Measurements from ENCODE around the gene DLG1.

The DLG1 gene

DNA sequence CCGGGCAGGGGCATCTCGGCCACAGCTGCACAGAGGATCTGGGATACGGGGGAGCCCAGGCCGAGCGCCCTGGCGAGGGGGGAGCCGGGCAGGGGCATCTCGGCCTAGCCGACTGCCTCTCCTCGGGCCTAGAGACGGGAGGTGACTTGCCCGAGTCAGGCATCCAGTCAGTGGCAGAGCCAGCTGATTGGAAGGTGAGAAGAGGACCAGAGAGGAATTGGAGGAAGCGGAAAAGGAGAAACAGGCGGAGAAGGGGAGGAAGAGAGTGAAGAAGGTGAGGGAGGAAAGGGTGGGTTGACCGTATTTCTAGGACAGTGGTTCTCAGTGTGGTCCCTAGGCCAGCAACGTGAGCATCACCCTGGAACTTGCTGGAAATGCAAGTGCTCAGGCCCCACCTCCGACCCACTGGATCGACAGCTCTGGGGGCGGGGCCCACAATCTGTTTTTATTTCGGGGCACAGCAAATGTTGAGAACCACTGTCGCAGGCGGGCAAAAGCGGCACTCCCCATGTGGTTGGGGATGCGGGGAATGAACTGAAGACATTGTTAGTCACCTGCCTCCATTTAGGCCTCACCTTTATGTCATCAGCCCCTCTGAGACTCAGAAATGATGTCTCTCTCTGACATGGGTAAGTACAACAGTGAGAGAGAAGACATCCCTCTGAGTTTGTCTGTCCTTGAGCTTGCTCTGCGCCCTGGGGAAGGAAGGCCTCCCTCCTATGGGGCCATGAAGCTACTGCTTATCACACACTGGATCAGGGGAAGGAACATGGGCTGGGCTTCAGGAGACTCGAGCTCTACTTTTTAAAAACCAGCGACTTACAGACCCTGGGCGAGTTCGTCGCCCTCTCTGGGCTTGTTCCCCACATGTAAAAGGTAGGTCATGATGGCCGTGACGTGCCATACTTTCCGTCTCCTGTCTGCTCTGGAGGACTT, 267.8 kb downstream of the DLG1 start:
- no peak for DNase-seq (ENCODE audit: low read depth)

DNA sequence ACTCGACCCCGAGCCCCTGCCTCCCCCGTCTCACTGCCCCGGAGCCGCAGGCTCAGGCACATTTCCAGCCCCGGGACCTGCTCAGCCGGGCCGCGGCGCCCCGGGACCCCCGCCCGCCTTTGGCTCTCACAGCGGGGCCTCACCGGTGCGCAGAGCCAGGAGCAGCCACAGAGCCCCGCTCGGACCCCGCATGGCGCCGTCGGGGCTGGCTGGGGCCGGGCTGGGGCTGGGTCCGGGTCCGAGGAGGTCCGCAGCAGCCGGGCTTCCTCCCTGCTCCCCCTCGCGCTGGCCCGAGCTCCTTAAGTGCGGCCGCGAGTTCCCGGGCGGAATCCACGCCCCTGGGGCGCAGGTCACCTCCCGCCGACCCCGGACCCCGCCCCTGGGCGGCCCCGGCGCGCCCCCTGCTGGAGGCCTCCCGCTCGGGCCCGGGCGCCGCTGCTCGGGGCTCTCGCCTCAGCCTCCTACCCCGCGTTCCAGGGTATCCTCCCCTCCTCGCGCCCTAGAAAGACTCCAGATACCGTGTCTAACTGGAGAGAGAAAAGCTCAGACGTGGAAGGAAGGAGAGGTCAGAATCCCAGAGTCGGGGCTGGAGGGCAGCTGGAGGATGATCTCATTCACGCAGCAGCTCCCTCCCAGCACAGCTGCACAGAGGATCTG, 268.8 kb downstream of the DLG1 start, which contains the start of gene MELTF:
Gene MELTF (minus strand): TSS at position 307 of the 657 bp plus-strand sequence. CDS start 115 bp downstream, at position 192.
- DNase-seq (ENCODE audit: low read depth) = peak; percentile 12

DNA sequence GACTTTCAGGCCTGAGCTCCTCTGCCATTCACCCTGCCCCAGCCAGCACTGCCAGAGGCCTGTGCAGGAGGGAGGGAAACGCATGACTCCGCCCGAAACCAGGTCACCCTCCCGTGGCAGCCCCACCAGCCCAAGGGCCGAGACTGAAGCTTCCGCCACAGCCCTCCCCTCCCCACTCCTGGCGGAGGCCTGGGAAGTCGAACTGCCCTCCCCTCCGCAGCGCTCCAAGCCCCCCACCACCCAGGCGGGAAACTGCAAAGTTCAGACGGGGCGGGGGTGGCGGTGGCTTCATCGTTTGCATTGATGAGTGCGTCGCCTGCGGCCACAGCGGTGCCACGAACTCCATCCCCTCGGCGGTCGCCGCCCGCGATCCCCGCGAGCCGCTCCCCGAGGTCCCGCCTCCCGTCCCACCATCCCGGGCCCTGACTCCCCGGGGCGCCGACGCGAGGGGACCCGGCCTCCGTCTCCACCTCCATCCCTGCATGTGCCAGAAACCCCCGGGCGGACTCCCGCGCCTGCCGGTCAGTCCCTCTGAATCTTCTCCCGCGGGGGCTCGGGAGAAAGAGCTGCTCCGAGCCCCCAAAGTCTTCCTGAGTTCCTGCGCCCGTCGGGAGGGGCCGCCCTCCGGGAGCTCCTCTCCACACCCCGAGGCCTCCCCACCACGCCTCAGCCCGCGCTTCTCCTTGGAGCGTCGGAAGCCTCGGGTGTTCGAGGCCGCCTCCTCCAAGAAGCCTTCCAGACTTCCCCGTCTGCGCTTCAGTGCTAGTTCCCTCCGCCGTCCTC, 269.5 kb downstream of the DLG1 start:
- no peak for DNase-seq (ENCODE audit: low read depth)

DNA sequence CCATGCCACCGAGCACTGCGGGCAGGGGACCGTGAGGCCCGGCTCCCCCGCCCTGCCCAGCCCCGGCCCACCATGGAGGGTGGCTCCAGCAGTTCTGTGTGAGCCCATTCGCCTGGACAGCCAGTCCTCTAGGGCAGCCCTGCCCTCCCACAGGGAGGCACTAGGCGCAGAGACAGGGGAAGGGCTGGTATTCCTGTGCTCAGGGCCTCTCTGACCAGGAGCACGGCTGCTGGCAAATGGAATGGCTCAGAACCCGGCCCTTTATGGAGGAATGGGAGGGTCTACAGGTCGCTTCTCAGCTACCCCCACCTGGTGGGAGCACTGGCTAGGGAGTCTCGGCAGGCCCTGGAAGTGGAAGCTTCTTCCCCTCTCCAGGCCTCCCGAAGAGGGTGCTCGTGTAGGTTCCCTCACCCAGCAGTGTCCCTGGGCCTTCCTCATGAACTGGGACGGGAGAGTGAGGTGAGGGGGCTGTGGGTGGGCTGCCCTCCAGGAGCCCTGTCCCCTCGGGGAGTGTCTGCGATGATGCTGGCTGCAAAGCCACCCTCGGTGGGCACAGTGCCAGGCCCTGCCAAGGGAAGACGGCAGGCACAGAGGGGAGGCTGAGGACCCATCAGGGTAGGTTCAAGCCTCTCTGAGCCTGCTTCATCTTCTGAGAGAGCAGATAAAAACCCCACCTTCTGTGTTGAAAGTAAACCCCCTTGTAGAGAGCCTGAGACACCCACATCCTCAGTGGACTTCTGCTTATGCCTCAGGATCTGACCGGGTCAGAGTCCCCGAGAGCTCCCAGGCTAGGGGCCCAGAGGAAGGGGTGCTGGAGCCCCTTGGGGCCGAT, 270.3 kb downstream of the DLG1 start:
- DNase-seq (ENCODE audit: low read depth) = no peak

DNA sequence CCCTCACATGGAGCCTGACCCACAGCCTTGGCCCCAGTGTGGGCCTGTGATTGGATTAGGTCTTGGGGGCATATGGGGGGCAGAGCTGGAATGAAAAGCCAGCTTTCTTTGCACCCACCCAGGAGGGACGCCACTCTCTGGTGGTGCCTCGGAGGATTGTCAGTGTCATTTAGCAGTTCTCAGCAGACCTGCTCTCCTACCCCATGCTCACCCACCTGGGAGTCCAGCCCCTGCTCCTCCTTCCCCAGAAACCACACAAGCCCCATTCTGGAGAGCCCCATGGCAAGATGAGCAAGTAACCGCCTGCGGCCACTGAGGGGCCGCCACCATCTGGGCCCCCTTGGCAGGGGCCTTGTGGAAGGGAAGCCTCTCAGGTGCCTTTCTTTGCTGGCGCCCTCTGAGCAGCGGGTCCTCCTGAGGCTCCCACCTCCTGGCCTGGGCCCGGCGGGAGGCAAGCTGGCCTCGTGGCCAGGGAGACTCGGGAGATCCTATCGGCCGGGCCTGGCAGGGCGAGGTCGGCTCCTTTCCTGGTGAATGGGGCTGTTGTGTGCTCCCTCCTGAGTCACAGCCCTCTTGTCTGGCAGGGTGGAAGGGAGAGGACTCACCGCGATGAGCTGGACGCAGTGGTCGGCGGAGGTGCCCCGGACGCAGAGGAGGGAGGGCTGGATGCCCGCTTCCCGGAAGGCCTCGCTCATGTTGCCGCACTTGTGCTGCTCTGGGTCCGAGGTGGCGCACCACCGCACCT, 271.1 kb downstream of the DLG1 start:
- no peak for DNase-seq (ENCODE audit: low read depth)

DNA sequence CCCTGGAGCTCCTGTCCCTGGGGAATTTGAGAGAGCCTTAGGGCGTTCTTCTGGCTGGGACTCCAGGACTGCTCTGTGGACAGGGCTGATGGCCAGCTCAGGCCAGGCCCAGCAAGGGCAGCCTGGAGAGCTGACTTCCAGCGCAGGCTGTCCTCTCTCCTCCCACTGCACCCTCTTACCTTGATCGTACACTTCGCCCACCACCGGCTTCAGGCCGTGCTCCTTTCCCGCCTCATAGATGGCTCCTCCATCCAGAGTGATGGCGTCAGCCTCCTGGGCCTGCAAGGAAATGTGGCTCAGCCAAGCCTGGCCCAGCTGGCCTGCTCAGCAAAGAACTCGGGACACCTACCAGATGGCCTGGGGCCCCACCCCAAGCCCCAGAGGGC, 271.9 kb downstream of the DLG1 start:
- DNase-seq (ENCODE audit: low read depth) = no peak

DNA sequence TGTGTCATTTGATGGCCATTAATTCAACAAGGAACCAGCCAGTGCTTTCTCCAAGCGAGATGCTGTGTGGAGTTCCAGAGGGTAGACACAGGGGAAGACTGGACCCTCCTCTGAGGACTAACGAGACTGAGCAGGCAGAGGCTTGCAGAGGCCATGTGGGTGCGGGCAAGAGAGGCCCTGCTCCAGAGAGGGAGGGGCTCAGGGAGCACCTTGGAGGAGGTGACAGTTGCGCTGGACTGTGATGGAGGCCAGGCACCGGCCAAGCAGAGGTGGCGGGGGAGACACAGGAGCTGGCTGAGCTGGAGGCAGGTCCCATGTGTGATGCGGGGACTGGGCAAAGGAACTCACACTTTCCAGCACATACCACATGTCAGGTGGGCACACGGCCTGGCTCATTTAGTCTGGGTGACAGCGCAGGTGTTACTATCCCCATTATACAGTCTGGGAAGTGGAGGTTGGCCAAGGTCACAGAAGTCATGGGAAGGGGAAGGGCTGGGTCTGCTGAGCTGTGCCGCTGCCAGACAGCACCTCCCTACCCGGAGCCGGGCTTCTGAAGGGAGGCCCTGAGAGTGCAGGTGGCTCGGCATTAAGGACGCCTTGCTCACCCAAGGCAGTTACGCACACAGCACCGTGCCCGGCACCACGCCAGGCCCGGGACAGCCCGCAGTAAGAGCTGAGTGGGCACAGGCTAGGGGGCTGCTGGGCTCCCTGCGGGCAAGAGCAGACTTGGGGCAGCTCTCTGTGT, 272.5 kb downstream of the DLG1 start:
- DNase-seq (ENCODE audit: low read depth) = no peak

DNA sequence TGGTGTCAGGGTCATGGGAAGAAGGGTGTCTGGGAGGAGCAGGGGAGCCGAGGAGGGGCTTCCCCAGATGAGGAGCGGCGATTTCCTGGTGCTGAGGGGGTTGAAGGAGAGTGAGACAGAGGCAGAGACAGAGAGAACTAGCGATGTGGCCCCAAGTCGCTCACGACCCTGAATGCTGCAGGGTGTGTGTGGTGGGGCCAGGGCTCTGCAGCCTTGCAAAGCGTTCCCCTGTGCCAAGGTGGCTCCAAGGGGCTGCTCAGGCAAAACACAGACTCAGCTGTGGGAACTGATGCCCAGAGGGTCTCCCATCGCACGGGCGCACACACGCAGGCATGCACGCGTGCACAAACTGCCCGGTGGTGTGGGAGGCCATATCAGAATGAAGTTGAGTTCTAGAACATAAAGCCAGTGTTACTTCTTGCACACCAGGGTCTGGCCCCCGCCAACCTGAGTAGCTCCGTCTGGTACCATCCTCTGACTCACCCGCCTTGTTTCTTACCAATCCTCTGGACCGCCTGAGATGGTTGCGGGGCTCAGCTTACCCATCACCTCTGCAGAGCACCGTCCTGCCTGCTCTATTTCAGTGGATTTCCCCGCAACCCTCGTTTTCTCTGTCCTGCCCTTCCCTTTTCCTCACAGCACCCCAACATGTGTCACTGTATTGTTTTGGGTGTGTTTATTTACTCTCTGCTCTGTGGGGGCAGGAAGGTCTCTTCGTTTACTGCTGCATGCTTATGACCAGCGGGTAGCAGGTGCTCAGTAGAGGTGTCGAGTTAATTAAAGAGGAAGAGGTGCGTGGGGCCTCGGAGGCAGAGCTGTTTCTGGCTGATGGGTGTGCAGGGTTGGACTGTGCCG, 273.3 kb downstream of the DLG1 start:
- DNase-seq (ENCODE audit: low read depth) = no peak

DNA sequence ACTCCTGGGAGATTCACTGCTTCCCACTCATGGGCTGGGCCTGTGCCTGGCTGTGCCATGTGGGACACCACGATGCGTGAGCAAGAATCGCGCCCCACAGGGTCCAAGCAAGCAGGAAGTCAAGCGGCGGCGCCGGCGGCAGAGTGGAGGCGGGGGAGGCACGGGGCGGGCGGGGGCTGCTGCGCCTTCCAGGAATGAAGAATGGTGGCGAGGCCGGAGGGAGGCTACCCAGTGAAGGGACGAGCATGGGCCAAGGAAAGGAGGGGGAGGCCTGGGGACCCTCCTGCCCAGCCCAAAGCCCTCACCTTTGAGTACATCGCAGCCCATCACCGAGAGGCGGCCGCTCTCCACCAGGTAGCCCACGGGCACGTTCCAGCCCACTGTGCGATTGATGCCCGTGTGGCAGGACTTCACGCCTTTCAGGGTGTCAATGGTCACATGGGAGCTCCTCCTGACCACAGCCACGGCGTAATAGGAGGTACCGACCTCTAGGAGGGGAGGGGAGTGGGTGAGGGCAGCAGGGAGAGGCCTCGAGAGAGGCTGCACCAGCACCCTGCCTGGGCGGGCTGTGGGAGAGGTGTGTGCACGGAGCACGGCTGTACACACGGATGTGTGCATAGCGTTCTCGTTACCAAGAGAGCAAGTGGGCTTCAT, 274.3 kb downstream of the DLG1 start:
- no peak for DNase-seq (ENCODE audit: low read depth)

DNA sequence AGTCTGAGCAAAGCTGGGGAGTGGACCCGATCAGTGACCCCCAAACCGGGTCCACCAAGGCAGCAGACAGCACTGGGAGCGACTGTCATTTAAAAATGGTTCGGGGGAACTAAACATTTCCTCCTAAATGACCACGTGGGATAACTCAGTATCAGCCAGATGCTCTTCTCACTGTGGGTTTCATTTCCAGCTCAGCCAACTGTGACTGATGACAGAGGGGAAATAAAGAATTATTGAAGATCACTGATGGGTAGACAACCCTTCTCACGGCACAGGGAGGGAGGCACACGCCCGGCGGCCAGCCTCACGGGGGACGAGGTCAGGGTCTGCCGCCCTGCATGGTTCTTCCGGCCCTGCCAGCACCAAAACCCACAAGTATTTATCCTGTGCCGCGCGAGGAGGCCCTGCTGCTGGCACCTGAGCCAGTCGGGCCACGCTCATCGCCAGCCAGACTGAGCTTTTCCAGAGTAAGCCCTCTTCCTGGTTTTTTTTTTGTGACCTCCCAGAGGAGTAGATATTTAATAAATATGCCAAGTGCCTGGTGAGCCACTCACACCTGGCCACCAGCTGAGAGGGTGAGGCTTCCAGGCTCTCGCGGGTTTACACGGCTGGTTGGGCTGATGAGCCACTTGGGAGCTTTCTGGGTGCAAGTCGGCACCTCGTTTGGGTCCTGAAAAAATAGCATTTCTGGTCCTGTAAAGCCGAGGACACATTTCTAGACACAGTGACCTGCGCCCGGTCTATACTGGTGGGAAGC, 275.0 kb downstream of the DLG1 start:
- no peak for DNase-seq (ENCODE audit: low read depth)

DNA sequence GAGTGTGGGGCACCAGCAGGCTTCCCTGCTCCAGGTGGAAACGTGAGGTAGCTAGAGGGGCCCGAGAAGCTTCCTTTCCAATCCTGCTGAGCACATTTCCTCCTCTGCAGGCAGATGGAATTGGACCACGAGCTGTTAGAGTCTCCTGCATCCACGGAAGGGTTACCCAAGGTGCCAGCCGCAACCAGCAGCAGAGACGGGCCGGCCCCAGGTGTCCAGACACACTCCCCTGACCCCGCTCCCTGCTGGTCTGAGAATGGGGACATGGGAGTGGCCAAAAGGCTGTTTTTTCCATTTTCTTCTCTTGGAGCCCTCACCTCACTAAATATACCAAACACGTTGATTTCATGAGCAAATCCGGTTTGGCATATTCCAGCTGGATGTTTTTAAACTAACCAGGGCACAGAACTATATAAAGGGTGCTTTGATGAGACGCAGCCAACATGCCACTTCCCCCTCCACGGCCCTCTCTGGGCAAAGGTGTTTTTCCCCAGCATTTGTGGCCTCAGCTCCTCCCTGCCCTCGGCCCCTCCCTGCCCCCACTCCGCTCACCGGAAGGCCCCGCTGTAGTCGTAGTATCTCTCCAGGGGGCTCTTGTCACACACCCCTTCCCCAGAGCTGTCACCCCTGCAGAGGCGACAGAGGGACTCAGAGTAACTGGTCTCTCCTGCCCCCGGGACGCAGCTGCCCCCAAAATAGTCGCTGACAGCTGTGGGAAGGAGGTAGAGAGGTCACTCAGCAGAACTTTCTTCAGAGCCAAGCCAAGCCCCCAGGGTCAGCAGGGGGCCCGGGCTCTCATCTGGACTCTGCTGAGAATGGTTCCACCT, 275.8 kb downstream of the DLG1 start:
- no peak for DNase-seq (ENCODE audit: low read depth)

DNA sequence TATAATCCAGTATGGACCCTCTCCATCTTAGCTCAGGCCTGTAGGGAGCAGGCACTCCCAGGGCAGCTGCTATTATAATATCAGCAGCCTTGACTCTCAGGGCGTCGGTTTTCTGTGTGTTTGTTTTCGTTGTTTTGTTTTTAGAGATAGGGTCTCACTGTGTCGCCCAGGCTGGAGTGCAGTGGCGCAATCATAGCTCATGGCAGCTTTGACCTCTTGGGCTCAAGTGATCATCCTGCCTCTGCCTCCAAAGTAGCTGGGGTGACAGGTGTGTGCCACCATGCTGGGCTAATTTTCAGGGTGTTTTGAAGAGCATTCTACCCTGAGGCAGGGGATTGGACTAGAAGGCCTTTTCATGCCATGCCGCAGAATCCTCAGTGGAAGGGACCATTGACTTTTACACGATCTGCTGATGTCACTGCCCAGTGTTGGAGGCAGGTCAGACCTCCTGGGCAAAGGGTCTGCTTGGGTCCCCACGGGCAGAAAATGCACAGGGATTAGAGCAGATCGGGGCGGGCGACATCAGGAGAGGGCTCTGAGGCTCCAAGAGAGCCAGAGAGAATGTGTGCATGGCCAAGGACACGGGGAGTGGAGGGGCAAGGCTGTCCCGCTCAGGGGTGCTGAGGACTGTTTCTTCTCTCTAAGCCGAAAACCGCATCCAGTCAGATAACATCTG, 276.5 kb downstream of the DLG1 start:
- DNase-seq (ENCODE audit: low read depth) = no peak

DNA sequence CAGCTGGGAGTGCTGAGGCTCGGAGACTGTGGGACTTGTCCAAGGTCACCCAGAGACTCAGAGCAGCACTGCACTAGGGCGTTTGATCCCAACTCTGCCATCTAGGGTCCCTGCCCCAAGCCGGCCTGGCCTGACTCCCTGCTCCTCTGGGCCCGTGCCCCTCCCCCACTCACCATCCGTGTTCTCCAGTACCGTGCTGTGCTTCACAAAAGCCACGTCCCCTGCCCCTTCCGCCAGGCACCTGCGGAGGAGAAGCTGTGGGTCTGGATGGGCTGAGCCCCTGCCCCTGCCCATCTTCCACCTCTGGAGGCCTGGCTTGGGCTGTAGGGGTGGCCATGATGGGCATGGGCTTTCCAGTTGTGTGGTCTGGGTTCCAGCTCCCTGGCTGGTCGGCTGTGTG, 277.2 kb downstream of the DLG1 start:
- DNase-seq (ENCODE audit: low read depth) = no peak

DNA sequence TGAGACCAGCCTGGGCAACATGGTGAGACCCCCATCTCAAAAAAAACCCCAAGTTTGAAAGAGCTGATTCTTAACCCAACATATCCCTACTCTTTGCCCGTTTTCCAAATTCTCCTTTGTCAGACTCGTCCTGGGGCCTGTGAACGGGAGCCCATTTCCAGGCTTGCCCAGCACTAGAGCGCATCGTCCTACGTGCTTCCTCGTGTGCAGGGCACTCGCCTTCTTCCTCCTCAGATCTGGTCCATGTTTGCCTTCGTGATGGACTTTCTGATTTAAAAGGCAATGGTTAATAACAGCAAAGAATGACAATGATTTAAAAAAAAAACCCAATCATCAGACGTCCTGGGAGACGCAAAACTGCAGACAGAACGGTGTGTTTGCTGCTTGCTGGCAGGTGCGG, 278.9 kb downstream of the DLG1 start:
- no peak for DNase-seq (ENCODE audit: low read depth)

DNA sequence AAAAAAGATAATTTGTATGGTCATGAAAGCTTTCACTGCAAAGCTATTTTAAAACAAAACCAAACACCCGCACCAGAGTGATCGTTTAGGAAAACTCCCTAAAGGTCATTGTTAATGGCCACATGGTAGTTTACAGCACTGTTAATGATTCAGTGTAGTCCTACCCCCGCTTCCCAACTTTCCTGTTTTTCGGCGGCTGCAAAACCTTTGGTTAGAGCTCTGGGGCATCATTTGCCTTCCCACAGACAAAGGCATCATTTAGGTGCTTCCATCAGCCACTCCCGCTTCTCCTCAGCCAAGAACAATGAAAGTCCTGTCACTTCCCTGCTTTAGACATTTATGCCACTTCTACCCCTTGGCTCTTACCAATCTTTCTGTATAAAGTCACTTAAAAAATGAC, 279.4 kb downstream of the DLG1 start:
- no peak for DNase-seq (ENCODE audit: low read depth)

DNA sequence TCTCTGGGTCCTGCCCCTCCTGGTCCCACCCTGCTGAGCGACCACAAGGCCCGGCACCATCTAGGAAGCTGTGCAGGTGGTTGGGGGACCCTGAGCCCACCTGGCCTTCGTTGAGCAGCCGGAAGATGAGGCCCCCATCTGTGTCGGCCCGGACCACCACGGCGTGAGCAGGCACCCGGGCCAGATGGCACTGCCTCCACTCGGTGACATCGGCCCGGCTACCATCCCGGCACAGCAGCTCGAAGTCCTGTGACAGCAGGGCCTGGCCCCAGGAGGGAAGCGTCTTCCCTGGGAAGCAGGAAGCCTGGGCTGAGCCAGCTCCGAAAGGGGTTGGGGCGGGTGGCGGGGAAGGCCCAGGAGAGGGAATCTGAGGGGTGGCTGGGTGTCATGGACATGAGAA, 281.4 kb downstream of the DLG1 start:
- no peak for DNase-seq (ENCODE audit: low read depth)
